Neural cell (in vitro differentiated cells): ENCODE measurements around the gene NOC2L. TPM values are rescaled to one million over a fixed set of nuclear protein-coding genes. Genes with fewer than 3 reads are reported as not detected.

Source experiments
- H2AFZ ChIP-seq: fragments of 200-600, 300-800 bp; sonication (generic), shearing (Covaris generic); 2 replicates; pipeline ENCODE4 v1.6.0; 2014; ENCODE audit warnings: low read depth, mild to moderate bottlenecking, antibody characterized with exemption, low read length, moderate library complexity
- H3F3A ChIP-seq: fragments of 200-600 bp; shearing (Covaris generic); 2 replicates; pipeline ENCODE4 v1.6.1; 2016; ENCODE audit warnings: mild to moderate bottlenecking, moderate library complexity, mixed read lengths, antibody characterized with exemption, low read length; ENCODE audit not compliant: insufficient read depth, poor library complexity, severe bottlenecking
- H3K27ac ChIP-seq: fragments of 200-600, 300-800 bp; sonication (generic), shearing (Covaris generic); 2 replicates; pipeline ENCODE4 v1.5.1; 2014; ENCODE audit warnings: mild to moderate bottlenecking, low read length, moderate library complexity
- H3K27me3 ChIP-seq: fragments of 300-800, 200-600 bp; sonication (generic), shearing (Covaris generic); 2 replicates; pipeline ENCODE4 v1.6.0; 2014; ENCODE audit warnings: mild to moderate bottlenecking, low read depth, low read length, moderate library complexity; ENCODE audit not compliant: insufficient read depth
- H3K36me3 ChIP-seq: fragments of 300-800, 200-600 bp; sonication (generic), shearing (Covaris generic); 2 replicates; pipeline ENCODE4 v1.5.1; 2014; ENCODE audit warnings: mild to moderate bottlenecking, antibody characterized with exemption, low read length, moderate library complexity; ENCODE audit not compliant: insufficient read depth
- H3K4me2 ChIP-seq: fragments of 300-800, 200-600 bp; sonication (generic), shearing (Covaris generic); 2 replicates; pipeline ENCODE4 v1.6.0; 2014; ENCODE audit warnings: mild to moderate bottlenecking, low read length
- H3K4me3 ChIP-seq: fragments of 300-800, 200-600 bp; sonication (generic), shearing (Covaris generic); 2 replicates; pipeline ENCODE4 v1.5.1; 2014; ENCODE audit warnings: mild to moderate bottlenecking, low read length, moderate library complexity
- H3K79me2 ChIP-seq: fragments of 200-600 bp; shearing (Covaris generic); replicated peaks from 2 replicates; pipeline ENCODE4 v1.6.0; 2014; ENCODE audit warnings: mild to moderate bottlenecking, low read length, moderate library complexity; ENCODE audit not compliant: insufficient read depth
- H3K9ac ChIP-seq: fragments of 300-800, 200-600 bp; sonication (generic), shearing (Covaris generic); 2 replicates; pipeline ENCODE4 v1.6.1; 2016; ENCODE audit warnings: mild to moderate bottlenecking, low read length, mixed read lengths
- H3K9me2 ChIP-seq: fragments of 200-600 bp; shearing (Covaris generic); 2 replicates; pipeline ENCODE4 v1.6.1; 2016; ENCODE audit warnings: mild to moderate bottlenecking, low read length, mixed read lengths; ENCODE audit not compliant: insufficient read depth
- H3K9me3 ChIP-seq: fragments of 200-600, 300-800 bp; sonication (generic), shearing (Covaris generic); 2 replicates; pipeline ENCODE4 v1.6.1; 2016; ENCODE audit warnings: mild to moderate bottlenecking, mixed run types, low read length, moderate library complexity, mixed read lengths
- H4K20me1 ChIP-seq: fragments of 200-600 bp; shearing (Covaris generic); 2 replicates; pipeline ENCODE4 v1.6.1; 2016; ENCODE audit warnings: mild to moderate bottlenecking, mixed run types; ENCODE audit not compliant: insufficient read depth
- EP300 ChIP-seq: fragments of 450-650 bp; conservative IDR thresholded peaks from 2 replicates; pipeline ENCODE4 v1.6.1; 2014; ENCODE audit warnings: antibody characterized with exemption, mild to moderate bottlenecking, moderate library complexity; ENCODE audit not compliant: poor library complexity, severe bottlenecking
- EZH2 ChIP-seq: fragments of 200-600, 300-800 bp; shearing (Covaris generic), sonication (generic); IDR thresholded peaks from 2 replicates; pipeline ENCODE4 v1.6.1; 2014; ENCODE audit warnings: antibody characterized with exemption, low read length, borderline replicate concordance, mild to moderate bottlenecking; ENCODE audit not compliant: insufficient read depth, poor library complexity, severe bottlenecking
- MXI1 ChIP-seq: fragments of 450-650 bp; conservative IDR thresholded peaks from 2 replicates; pipeline ENCODE4 v1.6.1; 2014; ENCODE audit warnings: antibody characterized with exemption, mild to moderate bottlenecking; ENCODE audit not compliant: poor library complexity, severe bottlenecking
- POLR2AphosphoS5 ChIP-seq: IDR thresholded peaks from 2 replicates; pipeline ENCODE4 v1.6.1; 2012
- RAD21 ChIP-seq: fragments of 450-650 bp; conservative IDR thresholded peaks from 2 replicates; pipeline ENCODE4 v1.6.1; 2014; ENCODE audit warnings: antibody characterized with exemption, mild to moderate bottlenecking, moderate library complexity
- SMC3 ChIP-seq: fragments of 450-650 bp; conservative IDR thresholded peaks from 2 replicates; pipeline ENCODE4 v1.6.1; 2014; ENCODE audit warnings: antibody characterized with exemption, mild to moderate bottlenecking, moderate library complexity; ENCODE audit not compliant: poor library complexity
- TAF1 ChIP-seq: IDR thresholded peaks from 2 replicates; pipeline ENCODE4 v1.6.1; 2012; ENCODE audit warnings: low read depth
- polyA plus RNA-seq: library from polyadenylated mRNA; depleted of rRNA; stranded (reverse); fragments of >200 nt; gene quantifications from 2 replicates; pipeline ENCODE4 v1.2.3, GENCODE V29; 2014
- TF ChIP-seq, protein P1 (sequence below): IDR thresholded peaks from 2 replicates; pipeline ENCODE4 v1.6.1; 2012; ENCODE audit warnings: borderline replicate concordance
- TF ChIP-seq, protein P2 (sequence below): fragments of 450-650 bp; IDR thresholded peaks from 2 replicates; pipeline ENCODE4 v1.5.1; 2014; ENCODE audit warnings: antibody characterized with exemption, mild to moderate bottlenecking, moderate library complexity; ENCODE audit not compliant: poor library complexity, severe bottlenecking

NOC2L gene
- polyA plus RNA-seq, 1 donor from 2014 or later = 77.2 TPM

DNA sequence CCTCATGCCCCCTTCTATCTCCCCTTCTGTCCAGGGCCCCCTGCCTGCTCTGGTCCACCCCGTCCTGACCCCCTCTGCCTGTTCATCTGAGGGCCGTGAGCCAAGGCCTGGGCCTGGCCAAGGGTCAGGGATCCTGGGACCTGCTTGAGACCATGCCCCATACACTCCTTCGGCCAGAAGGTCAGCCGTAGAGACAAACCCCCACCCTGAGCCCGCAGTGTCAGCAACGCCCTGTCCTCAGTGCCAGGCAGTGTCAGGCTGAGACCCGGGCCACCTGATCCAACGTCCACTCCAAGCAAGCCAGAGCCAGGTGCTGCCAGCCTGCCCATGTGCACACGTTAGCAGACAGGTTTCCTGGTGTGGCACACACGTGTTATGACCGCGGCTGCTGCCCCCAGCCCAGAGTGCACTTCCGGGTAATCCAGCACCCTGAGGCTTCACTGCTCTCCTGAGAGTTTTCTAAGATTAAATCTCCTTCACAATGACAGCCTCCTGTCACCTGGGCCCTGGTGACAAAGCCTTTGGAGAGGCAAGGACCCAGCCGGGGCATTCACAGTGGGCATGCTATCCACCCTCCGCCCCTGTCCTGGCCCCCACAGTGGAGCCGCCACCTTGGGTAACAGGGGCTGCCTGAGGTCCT, 45.4 kb downstream of the NOC2L start:
- Histone ChIP-seq H3K9me2 (no peaks in the 10 kb centered on the region), H3K4me3 (no peak overlapping the region), H3K79me2 (no peaks in the 10 kb centered on the region), H3K27me3 (no peaks in the 10 kb centered on the region), H3K27ac (no peak overlapping the region), H3F3A (no peaks in the 10 kb centered on the region), H3K36me3 (no peaks in the 10 kb centered on the region), H3K4me2 (no peak overlapping the region), H3K9ac (no peak overlapping the region), H4K20me1 (no peaks in the 10 kb centered on the region), H3K9me3 (no peaks in the 10 kb centered on the region), H2AFZ (no peak overlapping the region)
- TF ChIP-seq SMC3 = no peak
- no peak for TF ChIP-seq MXI1
- TF ChIP-seq RAD21 = no peak
- no peak for TF ChIP-seq EP300
- TF ChIP-seq TAF1 = no peak
- TF ChIP-seq, protein P1, sequence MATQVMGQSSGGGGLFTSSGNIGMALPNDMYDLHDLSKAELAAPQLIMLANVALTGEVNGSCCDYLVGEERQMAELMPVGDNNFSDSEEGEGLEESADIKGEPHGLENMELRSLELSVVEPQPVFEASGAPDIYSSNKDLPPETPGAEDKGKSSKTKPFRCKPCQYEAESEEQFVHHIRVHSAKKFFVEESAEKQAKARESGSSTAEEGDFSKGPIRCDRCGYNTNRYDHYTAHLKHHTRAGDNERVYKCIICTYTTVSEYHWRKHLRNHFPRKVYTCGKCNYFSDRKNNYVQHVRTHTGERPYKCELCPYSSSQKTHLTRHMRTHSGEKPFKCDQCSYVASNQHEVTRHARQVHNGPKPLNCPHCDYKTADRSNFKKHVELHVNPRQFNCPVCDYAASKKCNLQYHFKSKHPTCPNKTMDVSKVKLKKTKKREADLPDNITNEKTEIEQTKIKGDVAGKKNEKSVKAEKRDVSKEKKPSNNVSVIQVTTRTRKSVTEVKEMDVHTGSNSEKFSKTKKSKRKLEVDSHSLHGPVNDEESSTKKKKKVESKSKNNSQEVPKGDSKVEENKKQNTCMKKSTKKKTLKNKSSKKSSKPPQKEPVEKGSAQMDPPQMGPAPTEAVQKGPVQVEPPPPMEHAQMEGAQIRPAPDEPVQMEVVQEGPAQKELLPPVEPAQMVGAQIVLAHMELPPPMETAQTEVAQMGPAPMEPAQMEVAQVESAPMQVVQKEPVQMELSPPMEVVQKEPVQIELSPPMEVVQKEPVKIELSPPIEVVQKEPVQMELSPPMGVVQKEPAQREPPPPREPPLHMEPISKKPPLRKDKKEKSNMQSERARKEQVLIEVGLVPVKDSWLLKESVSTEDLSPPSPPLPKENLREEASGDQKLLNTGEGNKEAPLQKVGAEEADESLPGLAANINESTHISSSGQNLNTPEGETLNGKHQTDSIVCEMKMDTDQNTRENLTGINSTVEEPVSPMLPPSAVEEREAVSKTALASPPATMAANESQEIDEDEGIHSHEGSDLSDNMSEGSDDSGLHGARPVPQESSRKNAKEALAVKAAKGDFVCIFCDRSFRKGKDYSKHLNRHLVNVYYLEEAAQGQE = no peak
- TF ChIP-seq, protein P2, sequence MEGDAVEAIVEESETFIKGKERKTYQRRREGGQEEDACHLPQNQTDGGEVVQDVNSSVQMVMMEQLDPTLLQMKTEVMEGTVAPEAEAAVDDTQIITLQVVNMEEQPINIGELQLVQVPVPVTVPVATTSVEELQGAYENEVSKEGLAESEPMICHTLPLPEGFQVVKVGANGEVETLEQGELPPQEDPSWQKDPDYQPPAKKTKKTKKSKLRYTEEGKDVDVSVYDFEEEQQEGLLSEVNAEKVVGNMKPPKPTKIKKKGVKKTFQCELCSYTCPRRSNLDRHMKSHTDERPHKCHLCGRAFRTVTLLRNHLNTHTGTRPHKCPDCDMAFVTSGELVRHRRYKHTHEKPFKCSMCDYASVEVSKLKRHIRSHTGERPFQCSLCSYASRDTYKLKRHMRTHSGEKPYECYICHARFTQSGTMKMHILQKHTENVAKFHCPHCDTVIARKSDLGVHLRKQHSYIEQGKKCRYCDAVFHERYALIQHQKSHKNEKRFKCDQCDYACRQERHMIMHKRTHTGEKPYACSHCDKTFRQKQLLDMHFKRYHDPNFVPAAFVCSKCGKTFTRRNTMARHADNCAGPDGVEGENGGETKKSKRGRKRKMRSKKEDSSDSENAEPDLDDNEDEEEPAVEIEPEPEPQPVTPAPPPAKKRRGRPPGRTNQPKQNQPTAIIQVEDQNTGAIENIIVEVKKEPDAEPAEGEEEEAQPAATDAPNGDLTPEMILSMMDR = no peak
- no peak for TF ChIP-seq POLR2AphosphoS5
- no peak for TF ChIP-seq EZH2

DNA sequence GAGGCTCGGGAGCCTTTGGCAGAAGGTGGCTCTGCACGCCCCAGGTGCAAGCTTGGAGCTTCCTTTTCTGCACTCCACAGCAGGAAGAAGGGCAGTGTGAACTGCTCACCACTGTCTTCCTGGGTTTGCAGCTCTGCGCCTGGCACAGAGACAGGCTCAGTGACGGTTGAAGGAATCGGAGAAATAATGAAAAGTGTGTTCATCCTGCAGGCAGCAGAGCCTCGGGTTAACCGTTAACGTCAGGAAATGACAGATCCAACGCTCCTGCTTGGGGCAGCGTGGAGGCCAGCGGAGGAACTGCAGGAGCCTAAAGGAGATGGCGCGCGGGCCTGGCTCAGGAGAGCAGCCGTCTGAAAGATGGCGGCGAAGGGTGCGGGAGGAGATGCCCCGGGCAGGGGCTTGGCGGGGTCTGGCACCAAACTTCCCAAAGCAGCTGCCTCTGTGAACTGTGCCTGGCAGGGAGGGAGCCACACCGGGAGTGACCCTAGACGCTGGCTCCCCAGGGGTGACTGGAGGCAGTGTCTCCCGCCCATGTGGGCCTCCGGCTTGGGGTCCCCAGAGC, 46.2 kb downstream of the NOC2L start:
- TF ChIP-seq, protein P2 = no peak
- no peak for TF ChIP-seq TAF1
- no peak for TF ChIP-seq EZH2
- TF ChIP-seq, protein P1 = no peak
- TF ChIP-seq MXI1 = no peak
- TF ChIP-seq EP300 = no peak
- no peak for TF ChIP-seq SMC3
- no peak for TF ChIP-seq RAD21
- TF ChIP-seq POLR2AphosphoS5 = no peak

More for the DNA sequence above, 46.2 kb downstream of the NOC2L start:
- no peaks in the 10 kb centered on the region for H3K36me3 ChIP-seq
- H3K9me2 ChIP-seq = no peaks in the 10 kb centered on the region
- no peaks in the 10 kb centered on the region for H3F3A ChIP-seq
- H3K27ac ChIP-seq = no peak overlapping the region
- H3K9me3 ChIP-seq = no peaks in the 10 kb centered on the region
- no peak overlapping the region for H2AFZ ChIP-seq
- no peak overlapping the region for H3K4me2 ChIP-seq
- no peak overlapping the region for H3K9ac ChIP-seq
- H3K4me3 ChIP-seq = no peak overlapping the region
- no peaks in the 10 kb centered on the region for H4K20me1 ChIP-seq
- no peaks in the 10 kb centered on the region for H3K79me2 ChIP-seq
- H3K27me3 ChIP-seq = no peaks in the 10 kb centered on the region
